Sigmoid colon (tissue), 7 donors: ENCODE data around the gene CD3G. TPM values are rescaled to one million over a fixed set of nuclear protein-coding genes. Genes with fewer than 3 reads are reported as not detected.

Source experiments
- DNase-seq: peaks from one replicate; pipeline ENCODE4 v3.0.0-alpha.2; 2019
- H3K27ac ChIP-seq, 4 donors: fragments of 200-600 bp; sonication (generic); one replicate each; pipeline ENCODE4 v1.5.1; 2016 to 2019; ENCODE audit warnings: mild to moderate bottlenecking in 1 of 4
- H3K27me3 ChIP-seq, 3 donors: fragments of 200-600 bp; sonication (generic); one replicate each; pipeline ENCODE4 v1.5.1; 2019; ENCODE audit warnings: mild to moderate bottlenecking in 1 of 3
- H3K36me3 ChIP-seq, 4 donors: fragments of 200-600 bp; sonication (generic); one replicate each; pipeline ENCODE4 v1.5.1; 2016 to 2019
- H3K4me1 ChIP-seq, 4 donors: fragments of 200-600 bp; sonication (generic); one replicate each; pipeline ENCODE4 v1.5.1; 2017 to 2019
- H3K4me3 ChIP-seq, 4 donors: fragments of 200-600 bp; sonication (generic); one replicate each; pipeline ENCODE4 v1.5.1; 2017 to 2019; ENCODE audit warnings: mild to moderate bottlenecking in 2 of 4, moderate library complexity in 1 of 4
- H3K9me3 ChIP-seq, 4 donors: fragments of 200-600 bp in 3 of 4; sonication (generic) in 3 of 4; one replicate each; pipeline versions ENCODE4 v1.5.1 to v1.6.1; 2013 to 2019
- EP300 ChIP-seq, 4 donors: sonication (generic); formaldehyde crosslinking; IDR thresholded peaks; one replicate each; pipeline ENCODE4 v1.6.1; 2017; ENCODE audit warnings: antibody characterized with exemption in 4 of 4
- POLR2A ChIP-seq, 2 donors: fragments of 450-650 bp; IDR thresholded peaks; one replicate each; pipeline ENCODE4 v1.6.1; 2016; ENCODE audit warnings: antibody characterized with exemption in 2 of 2, mild to moderate bottlenecking in 2 of 2, moderate library complexity in 2 of 2
- POLR2AphosphoS5 ChIP-seq, 4 donors: sonication (generic); formaldehyde crosslinking; IDR thresholded peaks; one replicate each; pipeline ENCODE4 v1.6.1; 2017; ENCODE audit warnings: antibody characterized with exemption in 4 of 4
- WGBS, 2 donors: extraction: QIAGEN DNeasy Blood & Tissue Kit; methylation state at CpG; one replicate each; pipeline ENCODE4 v1.1.7; 2013; 5-methylcytosine and 5-hydroxymethylcytosine counted together
- intact Hi-C: fragments of 100-400 bp; cut with DNase I; formaldehyde crosslinking; loops from one replicate; pipeline ENCODE4 v1.15.1; 2023
- polyA plus RNA-seq, 3 donors: library from polyadenylated mRNA; stranded (reverse); fragments of 200-250 nt; gene quantifications; one replicate each; pipeline ENCODE4 v1.2.3, GENCODE V29; 2013
- total RNA-seq, 4 donors: library from RNA; depleted of rRNA; stranded (reverse); fragments of >200 nt; gene quantifications; one replicate each; pipeline ENCODE4 v1.1.0, GENCODE V29; 2016
- TF ChIP-seq, protein P1 (sequence below), 4 experiments: fragments of 450-650 bp in 3 of 4; fragments of 200-600 bp in 1 of 4; IDR thresholded peaks; one replicate each; pipeline ENCODE4 v1.5.1; 2016 to 2019; ENCODE audit warnings: antibody characterized with exemption in 4 of 4, mild to moderate bottlenecking in 3 of 4, moderate library complexity in 2 of 4
- donor health status: healthy with polysubstance abuse.
- donor health status: Bipolar disorder and iron deficiency.
- donor health status: healthy.

CD3G gene
- total and polyA plus RNA-seq, 7 donors: 0.66 to 7.8 (median 2.1) TPM; not detected in 3

DNA sequence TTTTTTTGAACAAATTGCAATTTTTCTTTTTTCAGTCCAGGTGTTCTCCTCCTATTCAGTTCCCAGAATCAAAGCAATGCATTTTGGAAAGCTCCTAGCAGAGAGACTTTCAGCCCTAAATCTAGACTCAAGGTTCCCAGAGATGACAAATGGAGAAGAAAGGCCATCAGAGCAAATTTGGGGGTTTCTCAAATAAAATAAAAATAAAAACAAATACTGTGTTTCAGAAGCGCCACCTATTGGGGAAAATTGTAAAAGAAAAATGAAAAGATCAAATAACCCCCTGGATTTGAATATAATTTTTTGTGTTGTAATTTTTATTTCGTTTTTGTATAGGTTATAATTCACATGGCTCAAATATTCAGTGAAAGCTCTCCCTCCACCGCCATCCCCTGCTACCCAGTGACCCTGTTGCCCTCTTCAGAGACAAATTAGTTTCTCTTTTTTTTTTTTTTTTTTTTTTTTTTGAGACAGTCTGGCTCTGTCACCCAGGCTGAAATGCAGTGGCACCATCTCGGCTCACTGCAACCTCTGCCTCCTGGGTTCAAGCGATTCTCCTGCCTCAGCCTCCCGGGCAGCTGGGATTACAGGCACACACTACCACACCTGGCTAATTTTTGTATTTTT is 9.1 kb downstream of the CD3G start:
- TF ChIP-seq, protein P1, sequence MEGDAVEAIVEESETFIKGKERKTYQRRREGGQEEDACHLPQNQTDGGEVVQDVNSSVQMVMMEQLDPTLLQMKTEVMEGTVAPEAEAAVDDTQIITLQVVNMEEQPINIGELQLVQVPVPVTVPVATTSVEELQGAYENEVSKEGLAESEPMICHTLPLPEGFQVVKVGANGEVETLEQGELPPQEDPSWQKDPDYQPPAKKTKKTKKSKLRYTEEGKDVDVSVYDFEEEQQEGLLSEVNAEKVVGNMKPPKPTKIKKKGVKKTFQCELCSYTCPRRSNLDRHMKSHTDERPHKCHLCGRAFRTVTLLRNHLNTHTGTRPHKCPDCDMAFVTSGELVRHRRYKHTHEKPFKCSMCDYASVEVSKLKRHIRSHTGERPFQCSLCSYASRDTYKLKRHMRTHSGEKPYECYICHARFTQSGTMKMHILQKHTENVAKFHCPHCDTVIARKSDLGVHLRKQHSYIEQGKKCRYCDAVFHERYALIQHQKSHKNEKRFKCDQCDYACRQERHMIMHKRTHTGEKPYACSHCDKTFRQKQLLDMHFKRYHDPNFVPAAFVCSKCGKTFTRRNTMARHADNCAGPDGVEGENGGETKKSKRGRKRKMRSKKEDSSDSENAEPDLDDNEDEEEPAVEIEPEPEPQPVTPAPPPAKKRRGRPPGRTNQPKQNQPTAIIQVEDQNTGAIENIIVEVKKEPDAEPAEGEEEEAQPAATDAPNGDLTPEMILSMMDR (IDR thresholded peaks at IDR 0.05): peak; percentile 18 to 48 (median 28)
- no peak for TF ChIP-seq POLR2AphosphoS5 (IDR thresholded peaks at IDR 0.05)
- no peaks in the 10 kb centered on the region for H3K4me1 ChIP-seq
- intact Hi-C loops: loop anchor here (5.0 kb wide), 1 partner anchor 206 kb away; no protein-coding TSS in a partner anchor
- H3K9me3 ChIP-seq: no peaks in the 10 kb centered on the region
- DNase-seq: no peak
- WGBS, 2 donors: 11 to 19% methylated on average over 6 of the region's 6 CpGs
- no peak overlapping the region for H3K4me3 ChIP-seq
- H3K36me3 ChIP-seq: no peaks in the 10 kb centered on the region
- H3K27ac ChIP-seq: no peak overlapping the region
- peaks cover 0 to 25% (median 0%) of the 10 kb centered on the region in 3 donors for H3K27me3 ChIP-seq

DNA sequence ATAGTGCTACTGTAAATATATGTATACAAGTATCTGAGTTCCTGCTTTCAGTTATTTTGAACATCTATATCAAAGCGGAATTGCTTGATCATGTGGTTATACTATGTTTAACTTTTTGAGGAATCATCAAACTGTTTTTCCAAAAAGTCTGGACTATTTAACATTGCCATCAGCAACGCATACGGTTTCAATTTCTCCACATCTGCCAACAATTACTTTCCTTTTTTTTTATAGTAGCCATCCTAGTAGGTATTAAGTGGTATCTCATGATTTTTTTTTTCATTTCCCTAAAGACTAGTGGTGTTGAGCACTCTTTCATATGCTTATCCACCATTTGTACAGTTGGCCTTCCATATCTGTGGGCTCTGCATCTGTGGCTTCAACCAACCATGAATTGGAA is 13.9 kb downstream of the CD3G start:
- WGBS, 2 donors: 47 to 60% methylated on average over 3 of the region's 3 CpGs
- TF ChIP-seq POLR2A (IDR thresholded peaks at IDR 0.05) (no peak), POLR2AphosphoS5 (IDR thresholded peaks at IDR 0.05) (no peak), EP300 (IDR thresholded peaks at IDR 0.05) (no peak)
- intact Hi-C loops: no loop called here
- Histone ChIP-seq H3K27me3 (no peaks in the 10 kb centered on the region), H3K4me1 (peaks cover 0 to 24% (median 13%) of the 10 kb centered on the region in 4 donors), H3K36me3 (no peaks in the 10 kb centered on the region), H3K27ac (no peak overlapping the region), H3K4me3 (no peak overlapping the region), H3K9me3 (no peaks in the 10 kb centered on the region)
- DNase-seq: no peak

DNA sequence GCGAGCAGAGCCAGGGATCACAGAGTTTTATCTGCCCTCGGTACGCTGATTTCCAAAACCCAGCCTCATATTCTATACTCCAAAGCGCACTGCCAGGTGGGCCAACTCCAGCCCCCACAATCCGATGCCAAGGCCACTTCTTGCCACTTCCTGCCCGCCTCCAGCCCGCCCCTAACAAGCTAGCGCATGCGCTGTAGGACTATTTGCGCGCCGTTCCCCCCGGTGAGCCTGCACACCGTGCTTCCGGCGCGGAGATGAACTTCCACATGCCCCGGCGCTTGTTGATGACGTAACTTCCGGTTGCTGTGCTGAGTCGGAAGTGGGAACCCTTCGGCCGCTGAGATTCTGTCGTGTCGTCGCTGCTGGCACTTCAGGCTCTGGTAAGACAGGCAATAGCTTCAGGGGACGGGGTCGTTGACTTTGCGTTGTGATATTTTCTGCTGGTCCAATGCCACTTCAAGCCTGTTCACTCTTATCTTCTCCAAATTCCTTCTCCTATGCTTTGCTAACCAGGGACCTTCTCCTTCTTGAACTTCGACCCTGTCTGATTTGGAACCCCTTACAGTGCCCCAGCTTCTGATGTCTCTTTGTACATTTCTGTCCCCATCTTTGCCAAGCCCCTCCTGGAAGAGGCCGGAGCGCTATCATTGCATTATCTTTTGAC is 15.3 kb downstream of the CD3G start, which contains the start of gene UBE4A:
Gene UBE4A (plus strand): TSS at position 306 of the 664 bp plus-strand sequence. CDS start 5,481 bp downstream, outside the sequence.
- WGBS, 2 donors: 4% methylated on average over 33 of the region's 33 CpGs
- Histone ChIP-seq H3K4me3 (peak within 1 kb of the TSS; percentile 48 to 81 (median 55)), H3K36me3 (peaks cover 0 to under 1% (median 0%) of the 10 kb centered on the region in 4 donors), H3K27me3 (no peaks in the 10 kb centered on the region), H3K4me1 (peaks cover 0 to 24% (median 13%) of the 10 kb centered on the region in 4 donors), H3K9me3 (no peaks in the 10 kb centered on the region), H3K27ac (peak within 1 kb of the TSS; percentile 55 to 74 (median 64))
- peak; percentile 97 for DNase-seq
- intact Hi-C loops: no loop called here
- TF ChIP-seq POLR2AphosphoS5 (IDR thresholded peaks at IDR 0.05) (peak; percentile 57 to 82 (median 78)), POLR2A (IDR thresholded peaks at IDR 0.05) (peak in 1 of 2 donors; percentile 48), EP300 (IDR thresholded peaks at IDR 0.05) (peak in 1 of 4 donors; percentile 29)
- TF ChIP-seq, protein P1 (IDR thresholded peaks at IDR 0.05): no peak

DNA sequence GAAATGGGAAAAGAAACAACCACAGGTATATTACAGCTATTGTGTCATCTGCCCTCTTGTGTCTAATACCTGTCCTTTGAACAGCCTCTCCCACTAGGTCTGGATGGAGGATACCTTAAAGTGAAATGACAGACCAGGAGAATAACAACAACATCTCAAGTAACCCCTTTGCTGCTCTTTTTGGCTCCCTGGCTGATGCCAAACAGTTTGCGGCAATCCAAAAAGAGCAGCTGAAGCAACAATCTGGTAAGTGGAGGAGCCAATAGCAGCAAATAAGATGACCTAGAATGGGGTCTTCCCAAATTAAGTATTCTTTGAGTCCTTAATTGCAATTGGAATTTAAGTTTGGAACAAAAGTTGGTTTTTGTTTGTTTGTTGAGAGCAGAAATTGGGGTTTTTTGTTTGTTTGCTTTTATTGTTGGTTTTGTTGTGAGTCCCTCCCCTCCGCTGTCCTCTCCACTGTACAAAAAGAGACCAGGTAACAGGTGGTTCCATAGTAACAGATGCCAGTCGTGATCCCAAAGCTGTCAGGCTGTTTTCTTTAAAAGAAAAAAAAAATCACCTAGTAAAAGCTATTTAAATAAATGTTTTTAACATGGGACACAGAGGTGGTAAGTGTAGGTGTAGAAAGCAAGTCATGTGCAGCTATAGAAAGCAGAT is 20.9 kb downstream of the CD3G start:
- no peak for DNase-seq
- Histone ChIP-seq H3K27ac (no peak overlapping the region), H3K36me3 (peaks cover 8 to 52% (median 37%) of the 10 kb centered on the region in 4 donors), H3K4me3 (no peak overlapping the region), H3K9me3 (no peaks in the 10 kb centered on the region), H3K27me3 (no peaks in the 10 kb centered on the region), H3K4me1 (peaks cover 0 to 17% (median 11%) of the 10 kb centered on the region in 4 donors)
- WGBS, 2 donors: 90 to 93% methylated on average over 3 of the region's 3 CpGs
- TF ChIP-seq, protein P1 (IDR thresholded peaks at IDR 0.05): no peak
- TF ChIP-seq EP300 (IDR thresholded peaks at IDR 0.05): no peak
- no peak for TF ChIP-seq POLR2A (IDR thresholded peaks at IDR 0.05)
- no peak for TF ChIP-seq POLR2AphosphoS5 (IDR thresholded peaks at IDR 0.05)
- intact Hi-C loops: no loop called here

DNA sequence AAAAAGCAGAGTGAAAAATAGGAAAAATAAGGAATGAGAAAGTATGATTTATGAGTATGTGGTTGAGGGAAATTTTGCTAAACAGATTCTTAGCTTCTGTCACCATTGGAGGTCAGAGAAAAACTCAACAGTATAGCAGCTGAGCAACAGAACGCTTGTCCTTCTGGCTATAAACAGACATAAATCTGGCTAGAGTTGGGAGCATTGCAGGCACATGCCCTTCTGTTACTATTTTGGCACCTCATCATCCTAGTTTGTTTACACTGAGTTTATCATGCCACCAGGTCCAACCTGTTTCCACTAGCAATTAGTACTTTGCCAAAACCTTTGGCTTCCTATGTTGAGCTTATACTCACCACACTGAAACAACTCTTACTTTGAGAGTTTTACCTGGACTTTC is 22.1 kb downstream of the CD3G start:
- no peak for DNase-seq
- H3K27ac ChIP-seq: no peak overlapping the region
- H3K27me3 ChIP-seq: no peaks in the 10 kb centered on the region
- peaks cover 9 to 64% (median 49%) of the 10 kb centered on the region in 4 donors for H3K36me3 ChIP-seq
- TF ChIP-seq, protein P1 (IDR thresholded peaks at IDR 0.05): no peak
- no peak for TF ChIP-seq EP300 (IDR thresholded peaks at IDR 0.05)
- 45 to 69% methylated on average over 1 of the region's 1 CpG for WGBS, 2 donors
- no peaks in the 10 kb centered on the region for H3K9me3 ChIP-seq
- intact Hi-C loops: no loop called here
- H3K4me1 ChIP-seq: peaks cover 0 to 7% (median 0%) of the 10 kb centered on the region in 4 donors
- no peak overlapping the region for H3K4me3 ChIP-seq
